Loucy (cell line): ENCODE results near the gene PTPRZ1.

ENCODE experiments used
- CTCF ChIP-seq: fragments of 200-600 bp; sonication (generic); conservative IDR thresholded peaks from 2 replicates; pipeline ENCODE4 v1.5.1; 2014; ENCODE audit warnings: mild to moderate bottlenecking, antibody characterized with exemption, low read length
- EZH2phosphoT487 ChIP-seq: fragments of 200-600 bp; IDR thresholded peaks from 2 replicates; pipeline ENCODE4 v1.6.1; 2018; ENCODE audit warnings: antibody characterized with exemption, mild to moderate bottlenecking, moderate library complexity, borderline replicate concordance

- TF ChIP-seq CTCF (no peak), EZH2phosphoT487 (no peak)
Measured at GRCh38 chr7:122013630-122014029, 140.7 kb downstream of the PTPRZ1 start.
